AG04450 (cell line): Measurements from ENCODE around the gene ASPHD1. TPM values are rescaled to one million over a fixed set of nuclear protein-coding genes. Genes with fewer than 3 reads are reported as not detected.

ENCODE experiments used
- CTCF ChIA-PET: fragments of 300-600, 350-600 bp; formaldehyde crosslinking; extraction: SDS; loops from one replicate; lab custom pipeline; 2022; ENCODE audit warnings: antibody characterized with exemption, inconsistent platforms; lab: Charles Lee
- POLR2A ChIA-PET: fragments of 350-600 bp; formaldehyde crosslinking; extraction: SDS; loops from one replicate; lab custom pipeline; 2021; ENCODE audit warnings: antibody characterized with exemption, inconsistent platforms; lab: Yijun Ruan, JAX
- DNase-seq: peaks from one replicate; pipeline ENCODE4 v3.0.0-alpha.2; 2011; ENCODE audit warnings: low read depth, low spot score
- H3K27ac ChIP-seq: one replicate; pipeline ENCODE4 v1.5.1; 2012; ENCODE audit warnings: low read depth, low read length, control low read depth
- H3K27me3 ChIP-seq: one replicate; pipeline ENCODE4 v1.6.0; 2012; ENCODE audit warnings: low read length; ENCODE audit not compliant: control insufficient read depth, insufficient read depth
- H3K4me3 ChIP-seq: 2 replicates; pipeline ENCODE4 v1.5.1; 2011; ENCODE audit warnings: mild to moderate bottlenecking, low read depth, low read length, control low read depth
- H3K9me3 ChIP-seq: 2 replicates; pipeline ENCODE4 v1.5.1; 2012; ENCODE audit warnings: low read length; ENCODE audit not compliant: control insufficient read depth, insufficient read depth
- polyA plus RNA-seq: library from polyadenylated mRNA; depleted of rRNA; stranded (reverse); fragments of >200 nt; gene quantifications from 2 replicates; pipeline ENCODE4 v1.2.3, GENCODE V29; 2011; rRNA removed
- TF ChIP-seq, protein P1 (sequence below): IDR thresholded peaks from 2 replicates; pipeline ENCODE4 v1.5.1; 2011; ENCODE audit warnings: low read depth, low read length, control low read depth, inconsistent platforms

The ASPHD1 gene
- polyA plus RNA-seq, 1 experiment = 3.5 TPM

DNA sequence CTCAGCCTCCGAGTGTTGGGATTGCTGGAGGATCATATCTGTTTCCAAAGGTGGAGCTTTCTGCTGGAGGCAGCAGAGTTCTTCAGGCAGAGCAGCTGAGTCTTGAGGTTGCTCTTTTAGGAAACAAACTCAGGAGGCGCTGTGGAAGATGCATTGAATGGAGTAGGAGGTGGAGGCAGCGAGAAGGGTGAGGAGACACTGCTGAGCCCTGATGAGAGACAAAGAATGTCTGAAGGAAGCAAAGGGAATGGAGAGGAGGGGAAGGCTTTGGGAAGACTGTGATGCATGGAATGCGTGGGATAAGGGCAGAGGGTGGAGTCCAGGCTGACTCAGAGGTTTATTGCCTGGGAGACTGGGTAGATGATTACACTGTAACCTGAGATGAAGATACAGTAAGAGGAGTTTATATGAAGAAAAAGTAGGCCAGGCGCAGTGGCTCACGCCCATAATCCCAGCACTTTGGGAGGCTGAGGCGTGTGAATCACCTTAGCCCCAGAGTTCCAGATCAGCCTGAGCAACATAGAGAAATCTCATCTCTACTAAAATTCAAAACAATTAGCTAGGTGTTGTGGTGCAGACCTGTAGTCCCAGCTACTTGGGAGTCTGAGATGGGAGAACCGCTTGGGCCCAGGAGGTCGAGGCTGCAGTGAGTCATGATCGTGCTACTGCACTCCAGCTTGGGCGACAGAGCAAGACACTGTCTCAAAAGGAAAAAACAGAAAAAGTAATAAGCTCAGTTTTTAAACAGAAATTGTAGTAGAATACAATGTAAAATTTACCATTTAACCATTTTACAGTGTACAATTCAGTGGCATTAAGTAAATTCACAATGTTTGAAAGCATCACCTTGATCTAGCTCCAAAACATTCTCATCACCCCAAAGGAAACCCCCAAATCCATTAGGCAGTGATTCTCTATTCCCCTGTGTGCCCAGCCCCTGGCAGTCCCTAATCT, 43.8 kb downstream of the ASPHD1 start:
- DNase-seq = peak; percentile 96
- Histone ChIP-seq H3K27ac (peak overlapping the region; percentile 98), H3K9me3 (peaks cover 11% of the 10 kb centered on the region), H3K27me3 (no peaks in the 10 kb centered on the region), H3K4me3 (peak overlapping the region; percentile 32; the same call in 1 of the 2 replicates)
- ChIA-PET POLR2A (interaction anchor here (0.8 to 2.6 kb wide), 7 partner anchors 17 to 140 kb away, joined by 3 to 25 read pairs (median 6); partner anchors contain the start of genes HIRIP3, KCTD13, SEZ6L2 and TAOK2), CTCF (interaction anchor here (0.6 to 2.2 kb wide), 6 partner anchors 10 to 96 kb away, joined by 3 to 12 read pairs (median 6); partner anchors contain the start of genes KCTD13, TAOK2 and TMEM219)
- TF ChIP-seq, protein P1, sequence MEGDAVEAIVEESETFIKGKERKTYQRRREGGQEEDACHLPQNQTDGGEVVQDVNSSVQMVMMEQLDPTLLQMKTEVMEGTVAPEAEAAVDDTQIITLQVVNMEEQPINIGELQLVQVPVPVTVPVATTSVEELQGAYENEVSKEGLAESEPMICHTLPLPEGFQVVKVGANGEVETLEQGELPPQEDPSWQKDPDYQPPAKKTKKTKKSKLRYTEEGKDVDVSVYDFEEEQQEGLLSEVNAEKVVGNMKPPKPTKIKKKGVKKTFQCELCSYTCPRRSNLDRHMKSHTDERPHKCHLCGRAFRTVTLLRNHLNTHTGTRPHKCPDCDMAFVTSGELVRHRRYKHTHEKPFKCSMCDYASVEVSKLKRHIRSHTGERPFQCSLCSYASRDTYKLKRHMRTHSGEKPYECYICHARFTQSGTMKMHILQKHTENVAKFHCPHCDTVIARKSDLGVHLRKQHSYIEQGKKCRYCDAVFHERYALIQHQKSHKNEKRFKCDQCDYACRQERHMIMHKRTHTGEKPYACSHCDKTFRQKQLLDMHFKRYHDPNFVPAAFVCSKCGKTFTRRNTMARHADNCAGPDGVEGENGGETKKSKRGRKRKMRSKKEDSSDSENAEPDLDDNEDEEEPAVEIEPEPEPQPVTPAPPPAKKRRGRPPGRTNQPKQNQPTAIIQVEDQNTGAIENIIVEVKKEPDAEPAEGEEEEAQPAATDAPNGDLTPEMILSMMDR = peak; percentile 55

DNA sequence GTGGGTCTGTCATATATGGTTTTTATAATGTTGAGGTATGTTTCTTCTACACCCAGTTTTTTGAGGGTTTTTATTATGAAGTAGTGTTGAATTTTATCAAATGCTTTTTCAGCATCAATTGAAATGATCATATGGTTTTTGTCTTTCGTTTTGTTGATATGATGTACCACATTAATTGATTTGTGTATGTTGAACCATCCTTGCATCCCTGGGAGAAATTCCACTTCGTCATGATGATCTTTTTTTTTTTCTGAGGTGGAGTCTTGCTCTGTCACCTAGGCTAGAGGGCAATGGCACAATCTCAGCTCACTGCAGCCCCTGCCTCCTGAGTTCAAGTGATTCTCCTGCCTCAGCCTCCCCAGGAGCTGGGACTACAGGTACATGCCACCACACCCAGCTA, 47.6 kb downstream of the ASPHD1 start:
- Histone ChIP-seq H3K9me3 (no peaks in the 10 kb centered on the region; the same call in 1 of the 2 replicates), H3K27me3 (no peaks in the 10 kb centered on the region), H3K27ac (no peak overlapping the region), H3K4me3 (no peak overlapping the region)
- no peak for DNase-seq
- CTCF ChIA-PET = no interaction called here
- TF ChIP-seq, protein P1 = no peak
- POLR2A ChIA-PET = no interaction called here

DNA sequence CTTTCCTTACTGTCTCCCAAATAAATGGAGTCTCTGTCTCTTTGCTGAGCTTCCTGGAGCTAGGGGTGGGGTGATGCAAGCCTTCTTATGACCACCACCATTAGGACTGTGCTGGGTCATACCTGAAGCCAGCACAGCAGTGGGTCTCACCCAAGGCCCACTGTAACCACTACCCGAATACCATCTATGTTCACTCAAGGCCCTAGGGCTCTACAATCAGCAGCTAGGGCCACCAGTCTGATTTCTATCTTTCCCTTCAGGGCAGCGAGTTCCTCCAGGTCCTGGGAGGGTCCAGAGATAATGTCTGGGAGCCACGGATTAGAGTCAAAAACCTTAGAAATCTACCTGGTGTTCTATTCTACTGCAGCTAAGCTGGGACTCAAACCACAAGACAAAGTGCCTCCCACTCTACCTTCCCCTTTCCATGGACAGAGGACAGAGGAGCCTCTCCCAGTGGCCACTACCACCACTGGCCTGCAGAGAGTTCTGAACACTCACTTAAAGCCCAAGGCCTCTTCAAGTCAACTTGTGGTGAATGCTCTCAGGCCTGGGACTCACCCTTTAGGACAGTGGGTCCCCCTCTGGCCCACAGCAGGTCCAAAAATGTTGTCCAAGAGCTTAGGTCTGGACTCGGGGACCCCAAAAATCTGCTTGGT, 50.6 kb downstream of the ASPHD1 start:
- TF ChIP-seq, protein P1 = no peak
- ChIA-PET CTCF (no interaction called here), POLR2A (interaction anchor here (1.0 to 1.5 kb wide), 2 partner anchors 11 to 25 kb away, joined by 3 to 4 read pairs; partner anchors contain the start of genes KCTD13 and TMEM219)
- no peaks in the 10 kb centered on the region; the same call in 1 of the 2 replicates for H3K9me3 ChIP-seq
- H3K27ac ChIP-seq = no peak overlapping the region
- DNase-seq = no peak
- H3K4me3 ChIP-seq = no peak overlapping the region
- no peaks in the 10 kb centered on the region for H3K27me3 ChIP-seq

DNA sequence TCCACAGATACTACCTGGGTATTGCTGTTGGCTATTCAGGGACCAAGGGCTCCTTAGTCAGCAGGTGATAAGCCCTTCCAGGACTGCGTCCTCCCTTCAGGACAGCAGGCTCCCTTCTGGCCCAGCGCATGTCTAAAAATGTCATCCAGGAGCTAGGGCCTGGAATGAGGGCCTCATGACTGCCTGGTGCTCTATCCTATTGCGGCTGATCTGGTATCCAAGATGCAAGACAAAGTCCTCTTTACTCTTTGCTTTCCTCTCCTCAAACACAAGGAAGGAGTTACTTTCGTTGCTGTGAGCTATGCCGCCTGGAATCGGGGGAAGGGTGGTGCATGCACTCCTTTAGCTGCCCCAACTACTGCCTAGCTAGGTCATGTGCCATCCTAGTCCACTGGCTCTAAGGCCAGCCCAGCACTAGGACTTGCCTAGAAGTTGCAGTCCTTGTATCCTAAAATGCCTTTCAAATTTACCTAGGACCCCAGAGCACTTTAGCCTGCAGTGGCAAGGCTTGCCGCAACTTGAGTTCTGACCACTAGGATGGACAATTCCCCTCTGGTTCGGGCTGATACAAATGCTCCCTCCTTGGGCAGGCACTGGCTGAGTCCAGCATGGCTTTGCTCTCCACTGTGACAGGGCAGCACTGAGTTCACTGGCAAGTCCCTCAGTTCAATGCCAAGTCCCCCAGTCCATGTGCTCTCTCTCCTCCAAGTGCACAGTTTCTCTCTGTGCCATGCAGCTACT, 51.5 kb downstream of the ASPHD1 start:
- no peak overlapping the region for H3K27ac ChIP-seq
- DNase-seq = no peak
- ChIA-PET CTCF (no interaction called here), POLR2A (interaction anchor here (1.0 to 1.5 kb wide), 2 partner anchors 10 to 26 kb away, joined by 3 to 4 read pairs; partner anchors contain the start of genes KCTD13 and TMEM219)
- no peaks in the 10 kb centered on the region for H3K27me3 ChIP-seq
- TF ChIP-seq, protein P1 = no peak
- no peaks in the 10 kb centered on the region; the same call in 1 of the 2 replicates for H3K9me3 ChIP-seq
- H3K4me3 ChIP-seq = no peak overlapping the region

Other genes with a start within 250 kb of the ASPHD1 start
- gene SPN, start 237.2 kb upstream of the ASPHD1 start, polyA plus RNA-seq = 0.04 and 0.05 TPM in 2 replicates
- gene QPRT, start 221.3 kb upstream of the ASPHD1 start, polyA plus RNA-seq = 16.0 and 16.6 TPM in 2 replicates
- gene C16orf54, start 154.5 kb upstream of the ASPHD1 start, polyA plus RNA-seq = not detected in 2 replicates
- gene ZG16, start 122.2 kb upstream of the ASPHD1 start, polyA plus RNA-seq = not detected in 2 replicates
- 14.1 and 19.9 TPM in 2 replicates for gene KIF22, start 109.7 kb upstream of the ASPHD1 start, polyA plus RNA-seq
- gene MAZ, start 94.0 kb upstream of the ASPHD1 start, polyA plus RNA-seq = 58.4 and 79.6 TPM in 2 replicates
- gene PRRT2, start 88.3 kb upstream of the ASPHD1 start, polyA plus RNA-seq = 5.7 and 6.1 TPM in 2 replicates
- 14.3 and 14.5 TPM in 2 replicates for gene PAGR1, start 84.3 kb upstream of the ASPHD1 start, polyA plus RNA-seq
- gene MVP, start 80.0 kb upstream of the ASPHD1 start, polyA plus RNA-seq = 251 and 321 TPM in 2 replicates
- gene CDIPT, start 37.3 kb upstream of the ASPHD1 start, polyA plus RNA-seq = 89.9 and 112 TPM in 2 replicates
- gene SEZ6L2, start 938 bp upstream of the ASPHD1 start, polyA plus RNA-seq = 5.0 and 6.8 TPM in 2 replicates
- 7.4 and 8.8 TPM in 2 replicates for gene KCTD13, start 25.7 kb downstream of the ASPHD1 start, polyA plus RNA-seq
- 88.6 and 107 TPM in 2 replicates for gene TMEM219, start 61.6 kb downstream of the ASPHD1 start, polyA plus RNA-seq
- 16.9 and 18.2 TPM in 2 replicates for gene TAOK2, start 73.4 kb downstream of the ASPHD1 start, polyA plus RNA-seq
- gene HIRIP3, start 95.1 kb downstream of the ASPHD1 start, polyA plus RNA-seq = 2.5 and 3.8 TPM in 2 replicates
- 27.3 and 27.5 TPM in 2 replicates for gene INO80E, start 95.8 kb downstream of the ASPHD1 start, polyA plus RNA-seq
- gene DOC2A, start 110.5 kb downstream of the ASPHD1 start, polyA plus RNA-seq = 0.22 and 0.46 TPM in 2 replicates
- gene C16orf92, start 122.7 kb downstream of the ASPHD1 start, polyA plus RNA-seq = not detected in 2 replicates
- not detected in 2 replicates for gene TLCD3B, start 130.8 kb downstream of the ASPHD1 start, polyA plus RNA-seq
- gene ALDOA, start 165.3 kb downstream of the ASPHD1 start, polyA plus RNA-seq = 631 and 806 TPM in 2 replicates
- 112 and 140 TPM in 2 replicates for gene PPP4C, start 175.5 kb downstream of the ASPHD1 start, polyA plus RNA-seq
- gene TBX6, start 191.4 kb downstream of the ASPHD1 start, polyA plus RNA-seq = not detected in 2 replicates
- gene YPEL3, start 195.7 kb downstream of the ASPHD1 start, polyA plus RNA-seq = 15.6 and 23.1 TPM in 2 replicates
- 1.2 and 1.9 TPM in 2 replicates for gene GDPD3, start 213.0 kb downstream of the ASPHD1 start, polyA plus RNA-seq
- gene MAPK3, start 222.7 kb downstream of the ASPHD1 start, polyA plus RNA-seq = 82.5 and 91.7 TPM in 2 replicates